ENCODE results near the gene METAP1.
A peak's percentile ranks its signal among the peaks of the same experiment; 100 is the strongest.

Gene METAP1

DNA sequence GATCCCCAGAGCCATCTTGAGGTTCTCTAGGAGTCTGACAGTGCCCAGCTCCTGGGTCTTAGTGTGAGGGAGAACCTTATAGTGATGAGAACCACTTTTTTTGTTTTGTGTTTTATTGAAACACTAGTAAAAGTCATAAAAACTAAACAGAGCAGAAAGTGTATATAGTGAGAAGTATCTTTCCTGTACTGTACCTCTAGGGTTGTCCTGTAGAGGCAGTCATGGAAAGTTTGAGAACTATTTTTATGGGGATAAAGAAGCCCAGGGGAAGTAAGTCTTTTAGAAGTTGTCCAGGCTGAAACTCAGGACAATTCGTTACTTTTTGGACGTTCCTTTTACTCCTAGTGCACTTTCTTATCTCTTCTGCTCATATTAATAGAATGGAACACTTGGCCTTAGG is 52.2 kb downstream of the METAP1 start:
- no peak for TF ChIP-seq ZNF8 (CRISPR knock-in tag; IDR thresholded peaks at IDR 0.05)
- no peak for TF ChIP-seq ISL1 (CRISPR knock-in tag; IDR thresholded peaks at IDR 0.05)
- no peak for TF ChIP-seq GLIS3 (CRISPR knock-in tag; IDR thresholded peaks at IDR 0.05)
- TF ChIP-seq TOX (CRISPR knock-in tag; IDR thresholded peaks at IDR 0.05; ENCODE audit: borderline replicate concordance), result no peak
- no peak for TF ChIP-seq ZNF565 (CRISPR knock-in tag; conservative IDR thresholded peaks at IDR 0.05; ENCODE audit: low read depth)
- TF ChIP-seq, protein P1, sequence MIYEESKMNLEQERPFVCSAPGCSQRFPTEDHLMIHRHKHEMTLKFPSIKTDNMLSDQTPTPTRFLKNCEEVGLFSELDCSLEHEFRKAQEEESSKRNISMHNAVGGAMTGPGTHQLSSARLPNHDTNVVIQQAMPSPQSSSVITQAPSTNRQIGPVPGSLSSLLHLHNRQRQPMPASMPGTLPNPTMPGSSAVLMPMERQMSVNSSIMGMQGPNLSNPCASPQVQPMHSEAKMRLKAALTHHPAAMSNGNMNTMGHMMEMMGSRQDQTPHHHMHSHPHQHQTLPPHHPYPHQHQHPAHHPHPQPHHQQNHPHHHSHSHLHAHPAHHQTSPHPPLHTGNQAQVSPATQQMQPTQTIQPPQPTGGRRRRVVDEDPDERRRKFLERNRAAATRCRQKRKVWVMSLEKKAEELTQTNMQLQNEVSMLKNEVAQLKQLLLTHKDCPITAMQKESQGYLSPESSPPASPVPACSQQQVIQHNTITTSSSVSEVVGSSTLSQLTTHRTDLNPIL (CRISPR knock-in tag; IDR thresholded peaks at IDR 0.05; ENCODE audit: low read depth), result no peak
- no peak for TF ChIP-seq SNAI2 (CRISPR knock-in tag; IDR thresholded peaks at IDR 0.05)
- TF ChIP-seq ZFP3 (CRISPR knock-in tag; IDR thresholded peaks at IDR 0.05), result no peak
- TF ChIP-seq ARNTL (CRISPR knock-in tag; IDR thresholded peaks at IDR 0.05; ENCODE audit: borderline replicate concordance, low read depth), result no peak
- no peak for TF ChIP-seq ZC3H10 (CRISPR knock-in tag; IDR thresholded peaks at IDR 0.05)
- no peak for TF ChIP-seq PPARA (CRISPR knock-in tag; IDR thresholded peaks at IDR 0.05; ENCODE audit: borderline replicate concordance)
- no peak for TF ChIP-seq CSDC2 (CRISPR knock-in tag; IDR thresholded peaks at IDR 0.05)
- TF ChIP-seq ZFP30 (CRISPR knock-in tag; IDR thresholded peaks at IDR 0.05), result no peak
- TF ChIP-seq, protein P2, sequence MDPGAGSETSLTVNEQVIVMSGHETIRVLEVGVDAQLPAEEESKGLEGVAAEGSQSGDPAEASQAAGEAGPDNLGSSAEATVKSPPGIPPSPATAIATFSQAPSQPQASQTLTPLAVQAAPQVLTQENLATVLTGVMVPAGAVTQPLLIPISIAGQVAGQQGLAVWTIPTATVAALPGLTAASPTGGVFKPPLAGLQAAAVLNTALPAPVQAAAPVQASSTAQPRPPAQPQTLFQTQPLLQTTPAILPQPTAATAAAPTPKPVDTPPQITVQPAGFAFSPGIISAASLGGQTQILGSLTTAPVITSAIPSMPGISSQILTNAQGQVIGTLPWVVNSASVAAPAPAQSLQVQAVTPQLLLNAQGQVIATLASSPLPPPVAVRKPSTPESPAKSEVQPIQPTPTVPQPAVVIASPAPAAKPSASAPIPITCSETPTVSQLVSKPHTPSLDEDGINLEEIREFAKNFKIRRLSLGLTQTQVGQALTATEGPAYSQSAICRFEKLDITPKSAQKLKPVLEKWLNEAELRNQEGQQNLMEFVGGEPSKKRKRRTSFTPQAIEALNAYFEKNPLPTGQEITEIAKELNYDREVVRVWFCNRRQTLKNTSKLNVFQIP (CRISPR knock-in tag; IDR thresholded peaks at IDR 0.05; ENCODE audit: borderline replicate concordance, low read depth), result no peak
- TF ChIP-seq, protein P3, sequence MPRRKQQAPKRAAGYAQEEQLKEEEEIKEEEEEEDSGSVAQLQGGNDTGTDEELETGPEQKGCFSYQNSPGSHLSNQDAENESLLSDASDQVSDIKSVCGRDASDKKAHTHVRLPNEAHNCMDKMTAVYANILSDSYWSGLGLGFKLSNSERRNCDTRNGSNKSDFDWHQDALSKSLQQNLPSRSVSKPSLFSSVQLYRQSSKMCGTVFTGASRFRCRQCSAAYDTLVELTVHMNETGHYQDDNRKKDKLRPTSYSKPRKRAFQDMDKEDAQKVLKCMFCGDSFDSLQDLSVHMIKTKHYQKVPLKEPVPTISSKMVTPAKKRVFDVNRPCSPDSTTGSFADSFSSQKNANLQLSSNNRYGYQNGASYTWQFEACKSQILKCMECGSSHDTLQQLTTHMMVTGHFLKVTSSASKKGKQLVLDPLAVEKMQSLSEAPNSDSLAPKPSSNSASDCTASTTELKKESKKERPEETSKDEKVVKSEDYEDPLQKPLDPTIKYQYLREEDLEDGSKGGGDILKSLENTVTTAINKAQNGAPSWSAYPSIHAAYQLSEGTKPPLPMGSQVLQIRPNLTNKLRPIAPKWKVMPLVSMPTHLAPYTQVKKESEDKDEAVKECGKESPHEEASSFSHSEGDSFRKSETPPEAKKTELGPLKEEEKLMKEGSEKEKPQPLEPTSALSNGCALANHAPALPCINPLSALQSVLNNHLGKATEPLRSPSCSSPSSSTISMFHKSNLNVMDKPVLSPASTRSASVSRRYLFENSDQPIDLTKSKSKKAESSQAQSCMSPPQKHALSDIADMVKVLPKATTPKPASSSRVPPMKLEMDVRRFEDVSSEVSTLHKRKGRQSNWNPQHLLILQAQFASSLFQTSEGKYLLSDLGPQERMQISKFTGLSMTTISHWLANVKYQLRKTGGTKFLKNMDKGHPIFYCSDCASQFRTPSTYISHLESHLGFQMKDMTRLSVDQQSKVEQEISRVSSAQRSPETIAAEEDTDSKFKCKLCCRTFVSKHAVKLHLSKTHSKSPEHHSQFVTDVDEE (CRISPR knock-in tag; IDR thresholded peaks at IDR 0.05), result no peak
- ATAC-seq, result peak; percentile 55; the same call in 2 of the 3 replicates

DNA sequence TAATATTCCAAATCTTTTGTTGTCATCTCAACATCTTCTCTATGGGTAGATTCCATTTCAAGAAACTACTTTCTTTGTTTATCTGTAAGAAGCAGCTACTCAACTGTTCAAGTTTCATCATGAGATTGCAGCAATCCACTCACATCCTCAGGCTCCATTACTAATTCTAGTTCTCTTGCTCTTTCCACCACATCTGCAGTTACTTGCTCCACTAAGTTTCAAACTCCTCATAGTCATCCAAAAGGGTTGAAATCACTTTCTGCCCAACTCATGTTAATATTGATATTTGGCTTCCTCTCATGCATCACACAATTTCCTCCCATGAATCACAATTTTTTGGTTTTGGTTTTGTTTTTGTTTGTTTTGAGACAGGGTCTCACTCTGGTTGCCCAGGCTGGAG is 57.4 kb downstream of the METAP1 start:
- no peak for TF ChIP-seq ZNF565 (CRISPR knock-in tag; conservative IDR thresholded peaks at IDR 0.05; ENCODE audit: low read depth)
- TF ChIP-seq, protein P3 (CRISPR knock-in tag; IDR thresholded peaks at IDR 0.05), result no peak
- TF ChIP-seq, protein P2 (CRISPR knock-in tag; IDR thresholded peaks at IDR 0.05; ENCODE audit: borderline replicate concordance, low read depth), result no peak
- TF ChIP-seq ZNF8 (CRISPR knock-in tag; IDR thresholded peaks at IDR 0.05), result no peak
- ATAC-seq, result no peak

DNA sequence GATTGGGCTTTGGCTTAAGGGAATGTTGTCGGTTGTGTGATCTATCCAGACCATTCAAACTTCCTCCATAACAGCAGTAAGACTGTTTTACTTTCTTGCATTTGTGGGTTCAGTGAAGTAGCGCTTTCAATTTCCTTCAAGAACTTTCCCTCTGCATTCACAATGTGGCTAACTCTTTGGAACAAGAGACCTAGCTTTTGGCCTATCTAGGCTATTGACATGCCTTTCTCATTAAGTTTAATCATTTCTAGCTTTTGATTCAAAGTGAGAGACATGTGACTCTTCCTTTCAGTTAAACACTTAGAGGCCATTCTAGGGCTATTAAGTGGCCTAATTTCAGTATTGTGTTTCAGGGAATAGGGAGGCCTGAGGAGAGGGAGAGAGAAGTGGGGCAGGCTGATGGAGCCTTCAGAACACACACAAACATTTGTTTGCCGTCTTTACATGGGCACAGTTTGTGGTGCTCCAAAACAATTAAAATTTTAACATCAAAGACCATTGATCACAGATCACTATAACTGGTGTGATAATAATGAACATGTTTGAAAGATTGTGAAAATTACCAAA is 59.0 kb downstream of the METAP1 start:
- TF ChIP-seq, protein P4, sequence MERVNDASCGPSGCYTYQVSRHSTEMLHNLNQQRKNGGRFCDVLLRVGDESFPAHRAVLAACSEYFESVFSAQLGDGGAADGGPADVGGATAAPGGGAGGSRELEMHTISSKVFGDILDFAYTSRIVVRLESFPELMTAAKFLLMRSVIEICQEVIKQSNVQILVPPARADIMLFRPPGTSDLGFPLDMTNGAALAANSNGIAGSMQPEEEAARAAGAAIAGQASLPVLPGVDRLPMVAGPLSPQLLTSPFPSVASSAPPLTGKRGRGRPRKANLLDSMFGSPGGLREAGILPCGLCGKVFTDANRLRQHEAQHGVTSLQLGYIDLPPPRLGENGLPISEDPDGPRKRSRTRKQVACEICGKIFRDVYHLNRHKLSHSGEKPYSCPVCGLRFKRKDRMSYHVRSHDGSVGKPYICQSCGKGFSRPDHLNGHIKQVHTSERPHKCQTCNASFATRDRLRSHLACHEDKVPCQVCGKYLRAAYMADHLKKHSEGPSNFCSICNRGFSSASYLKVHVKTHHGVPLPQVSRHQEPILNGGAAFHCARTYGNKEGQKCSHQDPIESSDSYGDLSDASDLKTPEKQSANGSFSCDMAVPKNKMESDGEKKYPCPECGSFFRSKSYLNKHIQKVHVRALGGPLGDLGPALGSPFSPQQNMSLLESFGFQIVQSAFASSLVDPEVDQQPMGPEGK (CRISPR knock-in tag; IDR thresholded peaks at IDR 0.05; ENCODE audit: borderline replicate concordance), result no peak
- TF ChIP-seq CSDC2 (CRISPR knock-in tag; IDR thresholded peaks at IDR 0.05), result no peak
- no peak for TF ChIP-seq ARNTL (CRISPR knock-in tag; IDR thresholded peaks at IDR 0.05; ENCODE audit: borderline replicate concordance, low read depth)
- TF ChIP-seq TCF4 (CRISPR knock-in tag; IDR thresholded peaks at IDR 0.05; ENCODE audit: borderline replicate concordance), result no peak
- ATAC-seq, result no peak

All from SK-N-SH treated with all-trans-retinoic acid at 6 μM for 48 hours (cell line).